HEK293T (cell line): ENCODE measurements around the gene ARMC2.

Experiments used
- ARNT ChIP-seq: fragments of 450-650 bp; IDR thresholded peaks from 2 replicates; pipeline ENCODE4 v1.6.1; 2017; ENCODE audit warnings: mild to moderate bottlenecking
- FOXA1 ChIP-seq: fragments of 450-650 bp; IDR thresholded peaks from 2 replicates; pipeline ENCODE4 v1.6.1; 2016; ENCODE audit warnings: mild to moderate bottlenecking
- SUZ12 ChIP-seq: fragments of 450-650 bp; IDR thresholded peaks from 2 replicates; pipeline ENCODE4 v1.6.1; 2016; ENCODE audit warnings: mild to moderate bottlenecking

- TF ChIP-seq FOXA1 (no peak), SUZ12 (no peak), ARNT (no peak)
Observed at GRCh38 chr6:108948181-108948661, 100.0 kb downstream of the ARMC2 start.
